ENCODE results near the gene GDPGP1. TPM values are rescaled to one million over a fixed set of nuclear protein-coding genes. Genes with fewer than 3 reads are reported as not detected.
A peak's percentile ranks its signal among the peaks of the same experiment; 100 is the strongest.

Gene GDPGP1
- total and polyA plus RNA-seq, 2 donors (not counting 1 experiment from before 2014, with no cell fraction given): 9.3 to 10.4 TPM

GRCh38 chr15:90214553-90215196 is 19.3 kb upstream of the GDPGP1 start:
- Histone ChIP-seq H4K20me1 (ENCODE audit: control insufficient read depth, insufficient read depth, low read length, poor library complexity, severe bottlenecking) (peaks cover 23% of the 10 kb centered on the region), H3K4me2 (replicated peaks; ENCODE audit: low read depth, low read length, poor library complexity, severe bottlenecking) (peak overlapping the region; percentile 65), H3K79me2 (ENCODE audit: control insufficient read depth, insufficient read depth, low read length) (peaks cover 92% of the 10 kb centered on the region), H3K4me1 (ENCODE audit: control insufficient read depth in 2 of 2, insufficient read depth in 2 of 2, low read length in 2 of 2) (peaks cover 99 to 100% of the 10 kb centered on the region in 2 donors), H3K36me3 (replicated peaks in 1 of 2; ENCODE audit: control extremely low read depth in 1 of 2, control insufficient read depth in 1 of 2, extremely low read depth in 1 of 2, insufficient read depth in 2 of 2, low read length in 1 of 2) (peaks cover 3 to 60% of the 10 kb centered on the region in 2 experiments), H3K9me3 (ENCODE audit: control extremely low read depth in 1 of 3, control insufficient read depth in 2 of 3, insufficient read depth in 1 of 3, low read length in 2 of 3) (peaks cover 0 to 4% (median 0%) of the 10 kb centered on the region in 3 donors), H3K27me3 (replicated peaks in 1 of 4; ENCODE audit: control extremely low read depth in 1 of 4, control insufficient read depth in 3 of 4, insufficient read depth in 4 of 4, low read length in 3 of 4) (no peaks in the 10 kb centered on the region), H3K9ac (ENCODE audit: low read length) (peak overlapping the region; percentile 38), H2AFZ (ENCODE audit: insufficient read depth, low read depth, low read length, poor library complexity, severe bottlenecking) (peak overlapping the region; percentile 21), H3K4me3 (ENCODE audit: control extremely low read depth in 1 of 5, extremely low read depth in 1 of 5, insufficient read depth in 1 of 5, low read depth in 2 of 5, low read length in 4 of 5) (peak overlapping the region in 2 of 5 experiments; percentile 9 to 53), H3K27ac (ENCODE audit: low read length in 2 of 2) (peak overlapping the region; percentile 80 to 86)
- ChIA-PET CTCF (interaction anchor here (0.8 to 12.6 kb wide), 10 partner anchors 9 to 71 kb away, joined by 3 to 274 read pairs (median 6); partner anchors contain the start of genes CIB1, GDPGP1, SEMA4B and TTLL13), POLR2A (interaction anchor here (0.6 to 9.0 kb wide), 11 partner anchors 9 to 155 kb away, joined by 3 to 163 read pairs (median 8); partner anchors contain the start of genes CIB1, GDPGP1 and SEMA4B)
- Mint-ChIP-seq H3K4me3 (peak overlapping the region; percentile 70), H3K27ac (peak overlapping the region; percentile 90), H3K9me3 (ENCODE audit: insufficient read depth) (no peaks in the 10 kb centered on the region), H3K27me3 (no peaks in the 10 kb centered on the region), H3K4me1 (peaks cover 94% of the 10 kb centered on the region)
- intact Hi-C loops (cut with micrococcal nuclease): loop anchor here (1.0 to 10.0 kb wide), 6 partner anchors 20 to 450 kb away; partner anchors contain the start of genes AP3S2 and GDPGP1
- peak; percentile 64 for ATAC-seq (ENCODE audit: low read depth)
- TF ChIP-seq EZH2 (IDR thresholded peaks at IDR 0.05; ENCODE audit: borderline replicate concordance, insufficient read depth, low read depth, low read length, poor library complexity, severe bottlenecking) (no peak), CTCF (IDR thresholded peaks at IDR 0.05) (peak; percentile 28)
- DNase-seq: peak; percentile 69
- no CpG with 5 or more reads among the region's 8 CpGs for WGBS (ENCODE audit: insufficient coverage)
